Activated naive CD8-positive, alpha-beta T cell (primary cell): ENCODE measurements around the gene KCNJ5.

Source experiments
- H3K27ac Mint-ChIP-seq: one replicate; pipeline ENCODE4 v1.8.0; 2021; ENCODE audit warnings: mixed read lengths
- H3K27me3 Mint-ChIP-seq: one replicate; pipeline ENCODE4 v1.8.0; 2021; ENCODE audit warnings: mixed read lengths
- H3K36me3 Mint-ChIP-seq: one replicate; pipeline ENCODE4 v1.8.0; 2021; ENCODE audit warnings: mixed read lengths
- H3K4me1 Mint-ChIP-seq: one replicate; pipeline ENCODE4 v1.8.0; 2021; ENCODE audit warnings: low read depth, mixed read lengths
- H3K4me3 Mint-ChIP-seq: one replicate; pipeline ENCODE4 v1.8.0; 2021; ENCODE audit warnings: mild to moderate bottlenecking, mixed read lengths
- H3K9me3 Mint-ChIP-seq: one replicate; pipeline ENCODE4 v1.8.0; 2021; ENCODE audit warnings: low read depth, mixed read lengths

Gene KCNJ5

GRCh38 chr11:128956401-128957201, 65.4 kb downstream of the KCNJ5 start:
- Mint-ChIP-seq H3K9me3 (no peaks in the 10 kb centered on the region), H3K4me3 (no peak overlapping the region), H3K36me3 (no peaks in the 10 kb centered on the region), H3K4me1 (peaks cover 2% of the 10 kb centered on the region), H3K27me3 (peaks cover 3% of the 10 kb centered on the region), H3K27ac (no peak overlapping the region)

GRCh38 chr11:128957202-128957482, 66.0 kb downstream of the KCNJ5 start:
- no peaks in the 10 kb centered on the region for H3K9me3 Mint-ChIP-seq
- H3K4me3 Mint-ChIP-seq = no peak overlapping the region
- H3K27ac Mint-ChIP-seq = no peak overlapping the region
- H3K36me3 Mint-ChIP-seq = no peaks in the 10 kb centered on the region
- H3K27me3 Mint-ChIP-seq = peaks cover 3% of the 10 kb centered on the region
- H3K4me1 Mint-ChIP-seq = peaks cover 2% of the 10 kb centered on the region

- no peak overlapping the region for H3K27ac Mint-ChIP-seq
- H3K27me3 Mint-ChIP-seq = no peaks in the 10 kb centered on the region
- no peak overlapping the region for H3K4me3 Mint-ChIP-seq
- H3K36me3 Mint-ChIP-seq = no peaks in the 10 kb centered on the region
- H3K9me3 Mint-ChIP-seq = no peaks in the 10 kb centered on the region
- peaks cover 3% of the 10 kb centered on the region for H3K4me1 Mint-ChIP-seq
These were observed 70.5 kb downstream of the KCNJ5 start for GRCh38 chr11:128961645-128962044.

- no peaks in the 10 kb centered on the region for H3K27me3 Mint-ChIP-seq
- peaks cover 3% of the 10 kb centered on the region for H3K4me1 Mint-ChIP-seq
- H3K4me3 Mint-ChIP-seq = no peak overlapping the region
- H3K9me3 Mint-ChIP-seq = no peaks in the 10 kb centered on the region
- H3K27ac Mint-ChIP-seq = no peak overlapping the region
- no peaks in the 10 kb centered on the region for H3K36me3 Mint-ChIP-seq
These were observed 71.7 kb downstream of the KCNJ5 start for GRCh38 chr11:128962896-128963295.

- Mint-ChIP-seq H3K36me3 (no peaks in the 10 kb centered on the region), H3K27me3 (no peaks in the 10 kb centered on the region), H3K9me3 (no peaks in the 10 kb centered on the region), H3K4me1 (peaks cover 3% of the 10 kb centered on the region), H3K27ac (no peak overlapping the region), H3K4me3 (no peak overlapping the region)
These were observed 72.7 kb downstream of the KCNJ5 start for GRCh38 chr11:128963744-128964325.

- no peaks in the 10 kb centered on the region for H3K9me3 Mint-ChIP-seq
- H3K36me3 Mint-ChIP-seq = no peaks in the 10 kb centered on the region
- no peak overlapping the region for H3K4me3 Mint-ChIP-seq
- no peak overlapping the region for H3K27ac Mint-ChIP-seq
- peaks cover 3% of the 10 kb centered on the region for H3K4me1 Mint-ChIP-seq
- no peaks in the 10 kb centered on the region for H3K27me3 Mint-ChIP-seq
These were observed 73.3 kb downstream of the KCNJ5 start for GRCh38 chr11:128964463-128964930.

- peaks cover 10% of the 10 kb centered on the region for H3K36me3 Mint-ChIP-seq
- no peaks in the 10 kb centered on the region for H3K27me3 Mint-ChIP-seq
- H3K27ac Mint-ChIP-seq = no peak overlapping the region
- H3K4me3 Mint-ChIP-seq = no peak overlapping the region
- peaks cover 3% of the 10 kb centered on the region for H3K4me1 Mint-ChIP-seq
- no peaks in the 10 kb centered on the region for H3K9me3 Mint-ChIP-seq
These were observed 74.3 kb downstream of the KCNJ5 start for GRCh38 chr11:128965485-128965884.

- Mint-ChIP-seq H3K27ac (no peak overlapping the region), H3K9me3 (no peaks in the 10 kb centered on the region), H3K4me3 (no peak overlapping the region), H3K27me3 (no peaks in the 10 kb centered on the region), H3K4me1 (peaks cover 3% of the 10 kb centered on the region), H3K36me3 (peaks cover 12% of the 10 kb centered on the region)
These were observed 76.4 kb downstream of the KCNJ5 start for GRCh38 chr11:128967578-128967977.

- H3K4me1 Mint-ChIP-seq = peaks cover 3% of the 10 kb centered on the region
- no peak overlapping the region for H3K27ac Mint-ChIP-seq
- H3K9me3 Mint-ChIP-seq = no peaks in the 10 kb centered on the region
- H3K27me3 Mint-ChIP-seq = no peaks in the 10 kb centered on the region
- H3K36me3 Mint-ChIP-seq = peaks cover 12% of the 10 kb centered on the region
- H3K4me3 Mint-ChIP-seq = no peak overlapping the region
These were observed 77.8 kb downstream of the KCNJ5 start for GRCh38 chr11:128968916-128969315.
